Measurements from ENCODE around the gene MATK.

DNA sequence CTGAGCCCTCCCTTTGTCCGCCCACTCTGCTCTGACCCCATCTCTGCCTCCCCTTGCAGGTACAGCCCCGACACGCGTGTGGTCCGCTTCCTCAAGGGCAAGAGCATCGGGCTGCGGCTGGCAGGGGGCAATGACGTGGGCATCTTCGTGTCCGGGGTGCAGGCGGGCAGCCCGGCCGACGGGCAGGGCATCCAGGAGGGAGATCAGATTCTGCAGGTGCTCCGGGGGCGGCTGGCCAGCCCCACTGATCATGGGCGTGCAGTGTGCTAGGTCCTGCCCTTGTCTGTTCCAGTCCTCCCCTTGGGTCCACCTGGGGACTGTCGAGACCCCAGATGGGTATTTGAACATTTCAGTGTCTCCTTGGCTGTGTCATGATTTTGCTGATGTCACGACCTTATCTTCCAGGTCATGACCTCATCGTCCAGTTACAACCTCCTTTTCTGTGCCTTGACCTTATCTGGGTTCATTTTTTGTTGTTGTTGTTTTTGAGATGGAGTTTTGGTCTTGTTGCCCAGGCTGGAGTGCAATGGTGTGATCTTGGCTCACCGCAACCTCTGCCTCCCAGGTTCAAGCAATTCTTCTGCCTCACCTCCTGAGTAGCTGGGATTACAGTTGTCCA lies 50.0 kb downstream of the MATK start:
- TF ChIP-seq, protein P1, sequence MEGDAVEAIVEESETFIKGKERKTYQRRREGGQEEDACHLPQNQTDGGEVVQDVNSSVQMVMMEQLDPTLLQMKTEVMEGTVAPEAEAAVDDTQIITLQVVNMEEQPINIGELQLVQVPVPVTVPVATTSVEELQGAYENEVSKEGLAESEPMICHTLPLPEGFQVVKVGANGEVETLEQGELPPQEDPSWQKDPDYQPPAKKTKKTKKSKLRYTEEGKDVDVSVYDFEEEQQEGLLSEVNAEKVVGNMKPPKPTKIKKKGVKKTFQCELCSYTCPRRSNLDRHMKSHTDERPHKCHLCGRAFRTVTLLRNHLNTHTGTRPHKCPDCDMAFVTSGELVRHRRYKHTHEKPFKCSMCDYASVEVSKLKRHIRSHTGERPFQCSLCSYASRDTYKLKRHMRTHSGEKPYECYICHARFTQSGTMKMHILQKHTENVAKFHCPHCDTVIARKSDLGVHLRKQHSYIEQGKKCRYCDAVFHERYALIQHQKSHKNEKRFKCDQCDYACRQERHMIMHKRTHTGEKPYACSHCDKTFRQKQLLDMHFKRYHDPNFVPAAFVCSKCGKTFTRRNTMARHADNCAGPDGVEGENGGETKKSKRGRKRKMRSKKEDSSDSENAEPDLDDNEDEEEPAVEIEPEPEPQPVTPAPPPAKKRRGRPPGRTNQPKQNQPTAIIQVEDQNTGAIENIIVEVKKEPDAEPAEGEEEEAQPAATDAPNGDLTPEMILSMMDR (conservative IDR thresholded peaks at IDR 0.05; ENCODE audit: low read depth, low read length), result no peak
- no peak for TF ChIP-seq EZH2 (IDR thresholded peaks at IDR 0.05; ENCODE audit: low read length, unreplicated experiment)
- no peak for TF ChIP-seq EZH2phosphoT487 (IDR thresholded peaks at IDR 0.05; ENCODE audit: borderline replicate concordance, low read length)
